ENCODE results near the gene GAREM2. TPM values are rescaled to one million over a fixed set of nuclear protein-coding genes. Genes with fewer than 3 reads are reported as not detected.

GAREM2 gene
- total RNA-seq, 2 experiments from 2014 or later, result 2.1 to 2.7 TPM

- H3K36me3 Mint-ChIP-seq, result no peaks in the 10 kb centered on the region
- H3K9me3 Mint-ChIP-seq, result no peaks in the 10 kb centered on the region
- H3K4me3 Mint-ChIP-seq, result no peak overlapping the region
- peaks cover 51% of the 10 kb centered on the region for H3K27me3 Mint-ChIP-seq
- no peak overlapping the region for H3K27ac Mint-ChIP-seq
- peaks cover 7% of the 10 kb centered on the region for H3K4me1 Mint-ChIP-seq
- DNase-seq, result no peak
Observed at GRCh38 chr2:26177122-26177521, 4.2 kb downstream of the GAREM2 start.

GRCh38 chr2:26178246-26178645 is 5.4 kb downstream of the GAREM2 start:
- Mint-ChIP-seq H3K4me3 (no peak overlapping the region), H3K27me3 (peaks cover 47% of the 10 kb centered on the region), H3K36me3 (no peaks in the 10 kb centered on the region), H3K9me3 (no peaks in the 10 kb centered on the region), H3K4me1 (peaks cover 4% of the 10 kb centered on the region), H3K27ac (no peak overlapping the region)
- DNase-seq, result no peak

- no peaks in the 10 kb centered on the region for H3K9me3 Mint-ChIP-seq
- H3K4me1 Mint-ChIP-seq, result peaks cover 4% of the 10 kb centered on the region
- no peak for DNase-seq
- no peak overlapping the region for H3K27ac Mint-ChIP-seq
- peak overlapping the region; percentile 50 for H3K4me3 Mint-ChIP-seq
- H3K36me3 Mint-ChIP-seq, result no peaks in the 10 kb centered on the region
- peaks cover 45% of the 10 kb centered on the region for H3K27me3 Mint-ChIP-seq
Observed at GRCh38 chr2:26178746-26179436, 6.0 kb downstream of the GAREM2 start.

- H3K9me3 Mint-ChIP-seq, result no peaks in the 10 kb centered on the region
- DNase-seq, result no peak
- no peaks in the 10 kb centered on the region for H3K36me3 Mint-ChIP-seq
- peak overlapping the region; percentile 50 for H3K4me3 Mint-ChIP-seq
- H3K4me1 Mint-ChIP-seq, result peaks cover 4% of the 10 kb centered on the region
- H3K27me3 Mint-ChIP-seq, result peaks cover 40% of the 10 kb centered on the region
- no peak overlapping the region for H3K27ac Mint-ChIP-seq
Observed at GRCh38 chr2:26179446-26179913, 6.6 kb downstream of the GAREM2 start.

- Mint-ChIP-seq H3K27me3 (peaks cover 22% of the 10 kb centered on the region), H3K36me3 (no peaks in the 10 kb centered on the region), H3K9me3 (no peaks in the 10 kb centered on the region), H3K4me1 (peaks cover 12% of the 10 kb centered on the region), H3K27ac (no peak overlapping the region), H3K4me3 (no peak overlapping the region)
- DNase-seq, result no peak
Observed at GRCh38 chr2:26182441-26182840, 9.6 kb downstream of the GAREM2 start.

- Mint-ChIP-seq H3K4me3 (no peak overlapping the region), H3K4me1 (peaks cover 12% of the 10 kb centered on the region), H3K9me3 (no peaks in the 10 kb centered on the region), H3K27me3 (peaks cover 22% of the 10 kb centered on the region), H3K36me3 (no peaks in the 10 kb centered on the region), H3K27ac (no peak overlapping the region)
- no peak for DNase-seq
Observed at GRCh38 chr2:26182887-26183630, 10.2 kb downstream of the GAREM2 start.

- Mint-ChIP-seq H3K27ac (peak overlapping the region; percentile 22), H3K27me3 (peaks cover 21% of the 10 kb centered on the region)
Observed at GRCh38 chr2:26184121-26184520, 11.2 kb downstream of the GAREM2 start.

GRCh38 chr2:26184555-26185303 is 11.8 kb downstream of the GAREM2 start:
- peaks cover 8% of the 10 kb centered on the region for H3K4me1 Mint-ChIP-seq
- peaks cover 1% of the 10 kb centered on the region for H3K36me3 Mint-ChIP-seq
- peak overlapping the region; percentile 78 for H3K4me3 Mint-ChIP-seq
- peaks cover 17% of the 10 kb centered on the region for H3K27me3 Mint-ChIP-seq
- peak; percentile 88 for DNase-seq
- peak overlapping the region; percentile 60 for H3K27ac Mint-ChIP-seq
- H3K9me3 Mint-ChIP-seq, result no peaks in the 10 kb centered on the region

More at GRCh38 chr2:26184121-26184520, 11.2 kb downstream of the GAREM2 start:
- H3K9me3 Mint-ChIP-seq, result no peaks in the 10 kb centered on the region
- H3K4me3 Mint-ChIP-seq, result peak overlapping the region; percentile 53
- no peak for DNase-seq
- H3K4me1 Mint-ChIP-seq, result peaks cover 12% of the 10 kb centered on the region
- H3K36me3 Mint-ChIP-seq, result no peaks in the 10 kb centered on the region

GRCh38 chr2:26185304-26185928 is 12.5 kb downstream of the GAREM2 start:
- Mint-ChIP-seq H3K27me3 (peaks cover 11% of the 10 kb centered on the region), H3K27ac (peak overlapping the region; percentile 60), H3K36me3 (peaks cover 1% of the 10 kb centered on the region), H3K9me3 (no peaks in the 10 kb centered on the region), H3K4me1 (peaks cover 8% of the 10 kb centered on the region), H3K4me3 (peak overlapping the region; percentile 78)
- no peak for DNase-seq

- Mint-ChIP-seq H3K27me3 (peaks cover 5% of the 10 kb centered on the region), H3K4me3 (peak overlapping the region; percentile 78), H3K27ac (no peak overlapping the region), H3K36me3 (peaks cover 1% of the 10 kb centered on the region), H3K9me3 (no peaks in the 10 kb centered on the region), H3K4me1 (peaks cover 8% of the 10 kb centered on the region)
- DNase-seq, result no peak
Observed at GRCh38 chr2:26185954-26186770, 13.3 kb downstream of the GAREM2 start.

GRCh38 chr2:26187114-26187513 is 14.2 kb downstream of the GAREM2 start:
- DNase-seq, result no peak

GRCh38 chr2:26187537-26188104 is 14.7 kb downstream of the GAREM2 start:
- no peak overlapping the region for H3K4me3 Mint-ChIP-seq
- peaks cover 8% of the 10 kb centered on the region for H3K4me1 Mint-ChIP-seq
- H3K27me3 Mint-ChIP-seq, result peaks cover 3% of the 10 kb centered on the region
- H3K36me3 Mint-ChIP-seq, result peaks cover 1% of the 10 kb centered on the region
- peak overlapping the region; percentile 13 for H3K27ac Mint-ChIP-seq
- H3K9me3 Mint-ChIP-seq, result no peaks in the 10 kb centered on the region
- DNase-seq, result no peak

More at GRCh38 chr2:26187114-26187513, 14.2 kb downstream of the GAREM2 start:
- peaks cover 3% of the 10 kb centered on the region for H3K27me3 Mint-ChIP-seq
- H3K9me3 Mint-ChIP-seq, result no peaks in the 10 kb centered on the region
- H3K27ac Mint-ChIP-seq, result no peak overlapping the region
- H3K36me3 Mint-ChIP-seq, result peaks cover 1% of the 10 kb centered on the region
- peaks cover 8% of the 10 kb centered on the region for H3K4me1 Mint-ChIP-seq
- no peak overlapping the region for H3K4me3 Mint-ChIP-seq

GRCh38 chr2:26189123-26189522 is 16.2 kb downstream of the GAREM2 start:
- Mint-ChIP-seq H3K9me3 (no peaks in the 10 kb centered on the region), H3K36me3 (peaks cover 4% of the 10 kb centered on the region), H3K27ac (no peak overlapping the region), H3K27me3 (no peaks in the 10 kb centered on the region), H3K4me1 (peaks cover 8% of the 10 kb centered on the region), H3K4me3 (no peak overlapping the region)
- no peak for DNase-seq

- H3K4me1 Mint-ChIP-seq, result peaks cover 8% of the 10 kb centered on the region
- no peak for DNase-seq
- H3K9me3 Mint-ChIP-seq, result no peaks in the 10 kb centered on the region
- H3K4me3 Mint-ChIP-seq, result no peak overlapping the region
- H3K27ac Mint-ChIP-seq, result no peak overlapping the region
- H3K27me3 Mint-ChIP-seq, result no peaks in the 10 kb centered on the region
- peaks cover 4% of the 10 kb centered on the region for H3K36me3 Mint-ChIP-seq
Observed at GRCh38 chr2:26189751-26190150, 16.9 kb downstream of the GAREM2 start.
